CD4-positive, CD25-positive, alpha-beta regulatory T cell (primary cell): Measurements from ENCODE around the gene RMI1. TPM values are rescaled to one million over a fixed set of nuclear protein-coding genes. Genes with fewer than 3 reads are reported as not detected.

Experiments
- ATAC-seq, 2 donors: fragments of 150-1000 bp; cut with Tn5 transposase; one replicate each; pipeline ENCODE4 v1.10.0; 2021; ENCODE audit warnings: low read depth in 2 of 2, moderate number of reproducible peaks in 2 of 2, moderate library complexity in 1 of 2
- DNase-seq, 3 donors: peaks; one replicate each; pipeline versions ENCODE4 v3.0.0 to v3.0.0-alpha.2; 2012 to 2022; ENCODE audit warnings: mixed read lengths in 1 of 3
- H3K27ac ChIP-seq: one replicate; pipeline ENCODE4 v1.7.0; 2013; ENCODE audit warnings: mild to moderate bottlenecking, low read length; ENCODE audit not compliant: insufficient read depth, poor library complexity, severe bottlenecking
- H3K27me3 ChIP-seq: one replicate; pipeline ENCODE4 v1.7.0; 2013; ENCODE audit warnings: low read length; ENCODE audit not compliant: control insufficient read depth, insufficient read depth
- H3K36me3 ChIP-seq: one replicate; pipeline ENCODE4 v1.7.0; 2013; ENCODE audit warnings: mild to moderate bottlenecking, low read length, moderate library complexity; ENCODE audit not compliant: control insufficient read depth, insufficient read depth
- H3K4me1 ChIP-seq: 2 replicates; pipeline ENCODE4 v1.7.0; 2013; ENCODE audit warnings: mild to moderate bottlenecking, low read length; ENCODE audit not compliant: insufficient read depth, control insufficient read depth, poor library complexity, severe bottlenecking
- H3K4me3 ChIP-seq: one replicate; pipeline ENCODE4 v1.7.0; 2013; ENCODE audit warnings: low read depth, mild to moderate bottlenecking, low read length, moderate library complexity
- H3K9me3 ChIP-seq, 2 experiments: 1 replicate in 1 of 2; 2 replicates in 1 of 2; pipeline ENCODE4 v1.7.0; 2013; ENCODE audit warnings: low read length in 2 of 2, mild to moderate bottlenecking in 1 of 2, moderate library complexity in 1 of 2; ENCODE audit not compliant: control insufficient read depth in 2 of 2
- H3K27ac Mint-ChIP-seq, 3 donors: one replicate each; pipeline ENCODE4 v1.8.0; 2020 to 2022; ENCODE audit warnings: mild to moderate bottlenecking in 3 of 3, mixed read lengths in 3 of 3, moderate library complexity in 2 of 3
- H3K27me3 Mint-ChIP-seq: one replicate; pipeline ENCODE4 v1.8.0; 2022; ENCODE audit warnings: mild to moderate bottlenecking, mixed read lengths
- H3K36me3 Mint-ChIP-seq: one replicate; pipeline ENCODE4 v1.8.0; 2020; ENCODE audit warnings: mixed read lengths
- H3K4me1 Mint-ChIP-seq, 4 donors: one replicate each; pipeline ENCODE4 v1.8.0; 2020 to 2022; ENCODE audit warnings: mixed read lengths in 4 of 4, mild to moderate bottlenecking in 1 of 4
- H3K4me3 Mint-ChIP-seq, 4 donors: one replicate each; pipeline ENCODE4 v1.8.0; 2020 to 2022; ENCODE audit warnings: mild to moderate bottlenecking in 4 of 4, mixed read lengths in 4 of 4, moderate library complexity in 3 of 4
- H3K9me3 Mint-ChIP-seq, 7 donors: one replicate each; pipeline ENCODE4 v1.8.0; 2020 to 2022; ENCODE audit warnings: mixed read lengths in 7 of 7, mild to moderate bottlenecking in 3 of 7, moderate library complexity in 2 of 7
- polyA plus RNA-seq, 4 donors: library from polyadenylated mRNA; unstranded; fragments of 300-500 nt; fragmentation: Illumina TruSeq; gene quantifications; one replicate each; pipeline ENCODE4 v1.2.3, GENCODE V29; 2021
- total RNA-seq: library from RNA; stranded (reverse); gene quantifications from one replicate; pipeline ENCODE4 v1.2.3, GENCODE V29; 2022

RMI1 gene
- total RNA-seq: 2.8 TPM
- polyA plus RNA-seq: 1 to 10 TPM; 5.5 to 9.8 (median 7.7) TPM

DNA sequence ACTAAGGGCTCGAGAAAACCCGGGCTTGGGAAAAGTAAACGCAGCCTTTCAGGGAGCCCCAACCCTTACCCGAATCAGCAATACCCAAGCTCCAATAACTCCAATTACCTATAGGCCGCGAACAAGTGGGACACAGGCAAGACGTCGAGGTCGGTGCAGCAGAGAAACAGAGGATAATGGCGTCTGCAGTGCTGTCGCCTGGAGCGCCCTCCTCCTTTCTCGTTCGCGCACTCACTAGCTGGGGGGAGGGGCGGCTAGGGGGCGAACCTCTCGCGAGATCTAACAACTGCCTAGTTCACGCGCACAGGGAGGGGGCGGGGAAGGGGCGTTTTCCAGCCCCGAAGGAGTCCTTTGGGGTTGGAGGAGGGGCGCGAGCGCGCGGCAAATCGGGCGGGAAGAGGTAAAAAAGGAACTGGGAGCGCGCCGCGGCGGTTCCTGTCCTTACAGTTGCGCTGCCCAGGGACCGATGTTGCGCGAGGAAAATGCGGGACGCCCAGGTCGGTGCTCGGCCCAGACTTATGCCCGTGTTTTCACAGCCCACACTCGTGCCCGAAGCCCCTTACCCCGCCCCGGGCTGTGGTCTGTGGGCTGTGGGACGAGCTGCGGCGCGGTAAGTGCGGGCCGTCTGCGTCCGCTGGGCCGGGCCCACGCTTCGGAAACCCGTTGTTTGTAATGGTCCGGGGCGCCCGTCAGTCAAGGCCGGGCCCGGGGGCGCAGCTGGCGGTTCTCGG lies at the start of gene RMI1:
RMI1 (plus strand) TSS at position 411 of the 731 bp plus-strand sequence. CDS start 20,182 bp downstream, outside the sequence.
- Mint-ChIP-seq H3K4me3 (peak within 1 kb of the TSS; percentile 97 to 100 (median 100)), H3K27me3 (peaks cover 12% of the 10 kb centered on the region), H3K27ac (peak within 1 kb of the TSS; percentile 98 to 100 (median 100)), H3K4me1 (peaks cover 26 to 50% (median 40%) of the 10 kb centered on the region in 4 donors), H3K9me3 (no peaks in the 10 kb centered on the region), H3K36me3 (peaks cover 29% of the 10 kb centered on the region)
- peak; percentile 76 to 79 for ATAC-seq
- no peaks in the 10 kb centered on the region for H3K9me3 ChIP-seq
- peak within 1 kb of the TSS; percentile 99 for H3K27ac ChIP-seq
- peak; percentile 99 to 100 (median 99) for DNase-seq
- no peaks in the 10 kb centered on the region for H3K27me3 ChIP-seq
- H3K36me3 ChIP-seq: peaks cover 24% of the 10 kb centered on the region
- H3K4me3 ChIP-seq: peak within 1 kb of the TSS; percentile 100
- peaks cover 43% of the 10 kb centered on the region for H3K4me1 ChIP-seq

DNA sequence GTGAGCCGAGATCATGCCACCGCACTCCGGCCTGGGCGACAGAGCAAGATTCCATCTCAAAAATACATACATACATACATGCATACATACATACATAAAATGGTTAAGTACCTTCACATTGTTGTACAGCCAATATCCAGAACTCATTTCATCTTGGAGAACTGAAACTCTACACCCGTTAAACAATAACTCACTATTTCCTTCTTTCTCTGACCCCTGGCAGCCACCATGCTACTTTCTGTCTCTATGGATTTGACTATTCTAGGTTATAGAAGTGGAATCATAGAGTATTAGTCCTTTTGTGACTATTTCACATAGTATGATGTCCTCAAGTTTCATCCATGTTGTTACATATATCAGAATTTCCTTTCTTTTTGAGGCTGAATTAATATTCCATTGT lies 49.7 kb upstream of the RMI1 start:
- no peaks in the 10 kb centered on the region for H3K9me3 ChIP-seq
- no peaks in the 10 kb centered on the region for H3K36me3 ChIP-seq
- no peak overlapping the region for H3K4me3 ChIP-seq
- no peak overlapping the region for H3K27ac ChIP-seq
- Mint-ChIP-seq H3K9me3 (no peaks in the 10 kb centered on the region), H3K4me1 (peaks cover 0 to 9% (median 1%) of the 10 kb centered on the region in 4 donors), H3K27ac (no peak overlapping the region), H3K27me3 (no peaks in the 10 kb centered on the region), H3K36me3 (no peaks in the 10 kb centered on the region), H3K4me3 (no peak overlapping the region)
- ATAC-seq (no peak), DNase-seq (no peak)
- H3K27me3 ChIP-seq: no peaks in the 10 kb centered on the region
- H3K4me1 ChIP-seq: no peaks in the 10 kb centered on the region

DNA sequence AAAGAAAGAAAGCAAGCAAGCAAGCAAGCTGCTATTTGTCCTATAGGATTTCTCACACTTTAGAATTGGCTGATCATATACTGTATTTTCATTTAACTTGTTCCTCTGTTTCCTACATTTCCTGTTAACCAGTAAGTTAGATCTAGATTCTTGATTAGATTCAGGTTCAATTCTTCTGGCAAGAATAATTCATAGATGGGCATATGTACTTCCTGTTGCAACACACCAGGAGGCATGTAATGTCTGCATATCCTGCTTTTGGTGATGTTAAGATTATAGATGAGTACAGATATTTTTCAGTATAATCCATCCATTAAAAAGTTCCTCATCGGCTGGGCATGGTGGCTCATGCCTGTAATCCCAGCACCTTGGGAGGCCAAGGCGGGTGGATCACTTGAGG lies 48.6 kb upstream of the RMI1 start:
- H3K9me3 ChIP-seq: no peaks in the 10 kb centered on the region
- Mint-ChIP-seq H3K36me3 (no peaks in the 10 kb centered on the region), H3K9me3 (no peaks in the 10 kb centered on the region), H3K4me1 (peaks cover 0 to 9% (median 1%) of the 10 kb centered on the region in 4 donors), H3K4me3 (no peak overlapping the region), H3K27ac (no peak overlapping the region), H3K27me3 (no peaks in the 10 kb centered on the region)
- no peaks in the 10 kb centered on the region for H3K36me3 ChIP-seq
- DNase-seq: no peak
- no peak overlapping the region for H3K4me3 ChIP-seq
- no peak for ATAC-seq
- H3K27me3 ChIP-seq: no peaks in the 10 kb centered on the region
- no peaks in the 10 kb centered on the region for H3K4me1 ChIP-seq
- H3K27ac ChIP-seq: no peak overlapping the region

DNA sequence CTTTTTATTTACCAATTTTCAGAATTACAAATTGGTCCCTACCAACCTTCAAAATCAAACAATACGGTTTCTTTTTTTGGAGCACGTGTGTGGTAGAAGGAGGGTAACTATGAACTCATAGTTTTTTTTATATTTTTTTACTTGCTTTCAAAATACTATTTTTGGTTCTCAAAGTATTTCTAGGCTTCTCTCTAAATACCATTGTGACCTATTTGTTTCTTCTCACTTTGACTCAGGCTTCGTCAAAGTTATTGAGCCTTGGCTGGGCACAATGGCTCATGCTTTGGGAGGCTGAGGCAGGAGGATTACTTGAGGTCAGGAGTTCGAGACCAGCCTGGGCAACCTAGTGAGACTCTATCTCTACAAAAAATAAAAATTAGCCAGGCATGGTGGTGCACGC lies 47.8 kb upstream of the RMI1 start:
- Histone ChIP-seq H3K27me3 (no peaks in the 10 kb centered on the region), H3K9me3 (no peaks in the 10 kb centered on the region), H3K36me3 (no peaks in the 10 kb centered on the region), H3K27ac (no peak overlapping the region), H3K4me1 (no peaks in the 10 kb centered on the region), H3K4me3 (no peak overlapping the region)
- ATAC-seq: no peak
- H3K4me3 Mint-ChIP-seq: no peak overlapping the region
- no peak overlapping the region for H3K27ac Mint-ChIP-seq
- H3K27me3 Mint-ChIP-seq: no peaks in the 10 kb centered on the region
- DNase-seq: no peak
- H3K4me1 Mint-ChIP-seq: peaks cover 0 to 9% (median 3%) of the 10 kb centered on the region in 4 donors
- peaks cover under 1% of the 10 kb centered on the region for H3K36me3 Mint-ChIP-seq
- H3K9me3 Mint-ChIP-seq: no peaks in the 10 kb centered on the region

DNA sequence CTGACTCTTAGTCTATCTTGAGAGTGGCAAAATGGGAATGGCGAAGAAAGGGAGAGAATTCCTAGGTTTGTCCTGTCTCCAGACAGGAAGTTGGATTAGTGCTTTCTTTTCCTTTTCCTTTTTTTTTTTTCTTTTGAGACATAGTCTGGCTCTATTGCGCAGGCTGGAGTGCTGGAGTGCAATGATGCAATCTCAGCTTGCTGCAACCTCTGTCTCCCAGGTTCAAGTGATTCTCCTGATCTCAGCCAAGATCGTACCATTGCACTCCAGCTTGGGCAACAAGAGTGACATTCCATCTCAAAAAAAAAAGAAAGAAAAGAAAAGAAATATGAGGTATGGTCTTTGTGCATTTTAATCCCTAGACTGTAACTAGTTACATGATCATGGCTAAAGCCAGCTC lies 46.8 kb upstream of the RMI1 start:
- DNase-seq (no peak), ATAC-seq (no peak)
- H3K9me3 ChIP-seq: no peaks in the 10 kb centered on the region
- Mint-ChIP-seq H3K4me3 (no peak overlapping the region), H3K4me1 (peaks cover 0 to 9% (median 5%) of the 10 kb centered on the region in 4 donors), H3K27ac (no peak overlapping the region), H3K36me3 (peaks cover 3% of the 10 kb centered on the region), H3K27me3 (no peaks in the 10 kb centered on the region), H3K9me3 (no peaks in the 10 kb centered on the region)
- no peaks in the 10 kb centered on the region for H3K4me1 ChIP-seq
- H3K27ac ChIP-seq: no peak overlapping the region
- H3K36me3 ChIP-seq: peaks cover 3% of the 10 kb centered on the region
- H3K27me3 ChIP-seq: no peaks in the 10 kb centered on the region
- no peak overlapping the region for H3K4me3 ChIP-seq

DNA sequence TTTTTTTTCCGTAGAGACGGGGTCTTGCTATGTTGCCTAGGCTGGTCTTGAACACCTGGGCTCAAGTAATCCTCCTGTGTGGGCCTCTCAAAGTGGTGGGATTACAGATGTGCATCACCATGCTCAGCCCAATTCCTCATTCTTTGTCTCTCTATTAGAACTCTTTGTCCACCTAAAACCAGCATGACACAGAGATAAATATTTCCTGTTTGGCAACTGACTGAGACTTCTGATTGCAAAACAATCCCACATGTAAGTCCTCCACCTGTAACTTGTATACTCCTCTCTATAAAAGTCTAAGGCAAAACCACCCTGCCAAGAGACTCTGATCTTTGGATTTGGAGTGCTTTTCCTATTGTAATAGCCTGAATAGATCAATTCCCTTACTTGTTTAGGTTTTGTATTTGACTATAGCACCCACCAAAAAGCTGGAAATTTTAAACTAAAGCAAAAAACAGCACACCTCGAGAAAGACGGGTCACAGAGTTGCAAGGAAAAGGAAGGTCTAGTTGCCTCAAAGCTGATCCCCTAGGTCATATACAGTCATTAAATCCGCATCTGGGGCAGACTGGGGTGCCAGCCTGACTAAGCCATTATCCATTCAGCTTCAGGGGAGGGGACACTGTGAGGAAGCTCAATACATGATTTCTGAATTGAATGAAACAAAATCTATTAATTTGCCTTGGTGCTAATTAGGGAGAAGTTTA lies 45.9 kb upstream of the RMI1 start:
- H3K27ac Mint-ChIP-seq: no peak overlapping the region
- H3K27me3 Mint-ChIP-seq: no peaks in the 10 kb centered on the region
- Histone ChIP-seq H3K4me3 (no peak overlapping the region), H3K36me3 (peaks cover 9% of the 10 kb centered on the region), H3K4me1 (no peaks in the 10 kb centered on the region), H3K27me3 (no peaks in the 10 kb centered on the region), H3K9me3 (no peaks in the 10 kb centered on the region), H3K27ac (no peak overlapping the region)
- H3K4me1 Mint-ChIP-seq: peaks cover 0 to 9% (median 5%) of the 10 kb centered on the region in 4 donors
- H3K4me3 Mint-ChIP-seq: no peak overlapping the region
- no peak for ATAC-seq
- H3K36me3 Mint-ChIP-seq: peaks cover 9% of the 10 kb centered on the region
- DNase-seq: no peak
- no peaks in the 10 kb centered on the region for H3K9me3 Mint-ChIP-seq

DNA sequence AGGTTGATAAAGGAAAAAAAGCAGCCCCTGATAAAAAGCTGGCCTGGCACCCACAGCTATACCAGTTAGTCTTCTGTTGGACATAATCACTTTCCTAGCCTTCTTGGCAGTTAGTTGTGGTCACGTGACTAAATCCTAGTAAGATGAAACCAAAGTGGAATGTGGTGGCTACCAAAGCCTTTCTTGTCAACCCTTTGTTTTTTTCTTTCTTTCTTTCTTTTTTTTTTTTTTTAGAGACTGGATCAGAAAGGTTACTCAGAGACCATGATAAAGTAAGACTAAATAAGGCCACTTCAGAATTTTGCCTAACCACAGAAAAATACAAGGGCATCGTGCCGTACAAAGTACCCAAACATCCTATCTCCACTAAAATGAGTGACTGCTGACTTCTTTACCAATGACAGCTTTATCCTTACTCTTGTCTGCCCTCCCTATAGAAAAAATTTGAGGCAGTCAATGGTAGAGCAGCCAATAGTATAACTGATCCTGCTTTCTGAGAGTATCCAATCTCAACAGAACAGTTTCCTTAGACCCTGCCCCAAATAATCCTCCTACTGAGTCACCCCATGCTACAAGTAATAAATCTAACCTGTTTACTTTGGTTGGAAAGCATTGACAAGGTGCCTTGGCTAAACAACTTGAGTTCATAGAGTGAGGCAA lies 45.2 kb upstream of the RMI1 start:
- H3K36me3 ChIP-seq: peaks cover 9% of the 10 kb centered on the region
- H3K36me3 Mint-ChIP-seq: peaks cover 9% of the 10 kb centered on the region
- no peak for ATAC-seq

More for the DNA sequence above, 45.2 kb upstream of the RMI1 start:
- Mint-ChIP-seq H3K27me3 (no peaks in the 10 kb centered on the region), H3K9me3 (no peaks in the 10 kb centered on the region), H3K4me1 (peaks cover 0 to 9% (median 5%) of the 10 kb centered on the region in 4 donors), H3K27ac (no peak overlapping the region), H3K4me3 (no peak overlapping the region)
- no peaks in the 10 kb centered on the region for H3K9me3 ChIP-seq
- H3K4me1 ChIP-seq: no peaks in the 10 kb centered on the region
- no peak overlapping the region for H3K4me3 ChIP-seq
- no peaks in the 10 kb centered on the region for H3K27me3 ChIP-seq
- no peak for DNase-seq
- H3K27ac ChIP-seq: no peak overlapping the region
